HG02678 (cell line): Measurements from ENCODE around the gene ZNF281.
"Not testable (repeated sequence)": the region's sequence is repeated elsewhere in the genome, so short reads cannot be mapped to it uniquely, and the experiment has no call there.

Experiments
- ATAC-seq: cut with Tn5 transposase; IDR thresholded peaks from one replicate; pipeline ENCODE4 v1.9.1; 2021; ENCODE audit warnings: mild to moderate bottlenecking, moderate library complexity; ENCODE audit not compliant: unreplicated experiment

ZNF281 gene, protein sequence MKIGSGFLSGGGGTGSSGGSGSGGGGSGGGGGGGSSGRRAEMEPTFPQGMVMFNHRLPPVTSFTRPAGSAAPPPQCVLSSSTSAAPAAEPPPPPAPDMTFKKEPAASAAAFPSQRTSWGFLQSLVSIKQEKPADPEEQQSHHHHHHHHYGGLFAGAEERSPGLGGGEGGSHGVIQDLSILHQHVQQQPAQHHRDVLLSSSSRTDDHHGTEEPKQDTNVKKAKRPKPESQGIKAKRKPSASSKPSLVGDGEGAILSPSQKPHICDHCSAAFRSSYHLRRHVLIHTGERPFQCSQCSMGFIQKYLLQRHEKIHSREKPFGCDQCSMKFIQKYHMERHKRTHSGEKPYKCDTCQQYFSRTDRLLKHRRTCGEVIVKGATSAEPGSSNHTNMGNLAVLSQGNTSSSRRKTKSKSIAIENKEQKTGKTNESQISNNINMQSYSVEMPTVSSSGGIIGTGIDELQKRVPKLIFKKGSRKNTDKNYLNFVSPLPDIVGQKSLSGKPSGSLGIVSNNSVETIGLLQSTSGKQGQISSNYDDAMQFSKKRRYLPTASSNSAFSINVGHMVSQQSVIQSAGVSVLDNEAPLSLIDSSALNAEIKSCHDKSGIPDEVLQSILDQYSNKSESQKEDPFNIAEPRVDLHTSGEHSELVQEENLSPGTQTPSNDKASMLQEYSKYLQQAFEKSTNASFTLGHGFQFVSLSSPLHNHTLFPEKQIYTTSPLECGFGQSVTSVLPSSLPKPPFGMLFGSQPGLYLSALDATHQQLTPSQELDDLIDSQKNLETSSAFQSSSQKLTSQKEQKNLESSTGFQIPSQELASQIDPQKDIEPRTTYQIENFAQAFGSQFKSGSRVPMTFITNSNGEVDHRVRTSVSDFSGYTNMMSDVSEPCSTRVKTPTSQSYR

DNA sequence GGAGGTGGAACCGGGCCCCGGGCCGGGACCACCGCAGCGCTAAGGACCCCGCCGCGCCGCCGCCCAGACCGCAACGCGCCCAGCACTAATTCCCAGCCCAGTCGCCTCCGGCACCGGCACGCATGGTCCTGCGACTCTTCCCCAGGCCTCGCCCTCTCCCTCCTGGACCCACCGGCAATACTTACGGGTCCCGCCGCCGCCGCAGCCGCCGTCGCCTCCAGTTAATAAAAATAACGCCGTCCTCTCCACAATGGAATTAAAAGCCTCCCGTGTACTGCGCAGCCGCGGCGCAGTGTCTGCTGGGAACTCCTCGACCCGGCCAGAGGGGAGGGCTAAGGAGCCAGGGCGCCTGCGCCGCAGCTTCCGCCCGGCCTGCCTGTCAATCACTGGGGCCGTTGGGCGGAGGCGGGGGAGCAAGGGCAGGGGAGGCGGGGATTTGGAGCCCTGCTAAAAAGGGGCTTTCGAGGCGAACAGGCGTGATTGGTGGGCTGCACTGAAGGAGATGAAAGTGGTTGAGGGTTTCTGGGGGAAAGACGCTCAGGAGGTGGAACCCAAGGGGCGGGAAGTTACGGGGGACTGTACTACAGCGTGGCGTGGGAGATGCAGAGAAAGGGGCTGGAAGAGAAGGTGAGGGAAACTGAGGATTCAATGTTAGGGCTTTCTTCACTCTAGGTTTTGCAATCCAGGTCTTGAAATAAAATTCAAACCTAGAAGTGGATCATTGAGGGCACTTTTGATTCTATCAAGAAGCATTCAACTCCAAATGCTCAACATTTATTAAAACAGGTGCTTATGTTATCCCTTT, at the start of gene ZNF281:
ZNF281 (minus strand) TSS at position 276 of the 805 bp plus-strand sequence. CDS start 331 bp downstream, outside the sequence.
- ATAC-seq = peak; percentile 95

DNA sequence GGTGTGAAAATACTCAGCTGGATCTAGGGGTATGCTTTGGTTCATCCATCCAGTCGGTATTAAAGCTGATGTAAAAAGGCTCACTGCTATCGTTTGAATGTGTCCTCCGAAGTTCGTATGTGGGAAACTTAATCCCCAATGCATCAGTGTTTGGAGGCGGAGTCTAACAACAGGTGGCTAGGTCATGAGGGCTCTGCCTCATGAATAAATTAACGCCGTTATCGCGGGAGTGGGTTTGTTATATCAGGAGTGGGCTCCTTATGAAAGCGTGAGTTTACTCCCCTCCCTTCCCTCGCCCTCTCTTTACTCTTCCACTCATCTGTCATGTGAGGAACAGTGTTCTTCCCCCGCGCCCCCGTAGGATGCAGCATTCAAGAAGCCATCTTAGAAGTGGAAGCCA, 48.9 kb upstream of the ZNF281 start:
- ATAC-seq = no peak

DNA sequence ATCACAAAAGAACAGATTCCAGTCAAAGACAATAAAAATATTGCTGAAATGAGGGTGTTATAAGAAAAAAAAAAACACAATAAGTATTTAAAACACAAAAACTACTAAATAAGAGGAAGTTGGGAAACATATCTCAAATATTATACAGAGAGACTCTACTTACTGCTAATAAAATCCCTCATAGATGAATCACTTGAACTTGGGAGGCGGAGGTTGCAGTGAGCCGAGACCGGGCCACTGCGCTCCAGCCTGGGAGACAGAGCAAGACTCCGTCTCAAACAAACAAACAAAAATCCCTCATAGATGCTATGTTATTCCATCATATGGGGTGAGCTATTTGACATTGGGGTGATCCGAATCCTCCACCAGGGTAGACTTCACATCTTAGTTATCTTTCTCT, 48.0 kb upstream of the ZNF281 start:
- no peak for ATAC-seq

DNA sequence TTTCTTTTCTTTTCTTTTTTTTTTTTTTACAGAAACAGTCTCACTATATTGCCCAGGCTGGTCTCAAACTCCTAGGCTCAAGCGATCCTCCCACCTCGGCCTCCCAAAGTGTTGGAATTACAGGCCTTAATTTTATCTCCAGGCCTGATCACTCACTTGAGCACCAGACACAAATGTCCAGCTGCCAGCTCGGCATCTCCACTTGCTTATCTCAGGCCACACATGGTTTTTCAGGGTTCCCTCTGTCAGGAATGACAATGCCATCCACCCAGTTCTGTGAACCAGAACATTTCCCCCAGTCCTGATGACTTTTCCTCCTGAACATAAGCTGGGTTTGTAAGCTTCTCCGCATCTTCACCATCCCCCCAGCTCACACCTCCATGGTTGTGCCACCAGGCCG, 44.6 kb upstream of the ZNF281 start:
- ATAC-seq = no peak

DNA sequence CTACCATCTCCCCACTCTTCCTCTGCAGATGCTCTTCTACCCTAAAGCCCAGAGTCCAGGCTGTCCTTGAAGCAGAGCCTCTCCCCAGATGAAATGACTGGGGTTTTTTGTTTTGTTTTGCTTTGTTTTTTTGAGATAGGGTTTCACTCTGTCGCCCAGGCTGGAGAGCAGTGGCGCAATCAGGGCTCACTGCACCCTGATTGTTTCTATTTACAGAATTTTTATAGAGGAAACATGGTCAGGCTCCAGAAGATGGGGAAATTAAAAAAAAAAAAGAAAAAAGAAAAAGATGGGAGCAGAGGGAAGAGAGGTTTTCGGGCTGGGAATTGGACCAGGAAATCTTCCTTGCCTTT, 43.7 kb upstream of the ZNF281 start:
- ATAC-seq = no peak

DNA sequence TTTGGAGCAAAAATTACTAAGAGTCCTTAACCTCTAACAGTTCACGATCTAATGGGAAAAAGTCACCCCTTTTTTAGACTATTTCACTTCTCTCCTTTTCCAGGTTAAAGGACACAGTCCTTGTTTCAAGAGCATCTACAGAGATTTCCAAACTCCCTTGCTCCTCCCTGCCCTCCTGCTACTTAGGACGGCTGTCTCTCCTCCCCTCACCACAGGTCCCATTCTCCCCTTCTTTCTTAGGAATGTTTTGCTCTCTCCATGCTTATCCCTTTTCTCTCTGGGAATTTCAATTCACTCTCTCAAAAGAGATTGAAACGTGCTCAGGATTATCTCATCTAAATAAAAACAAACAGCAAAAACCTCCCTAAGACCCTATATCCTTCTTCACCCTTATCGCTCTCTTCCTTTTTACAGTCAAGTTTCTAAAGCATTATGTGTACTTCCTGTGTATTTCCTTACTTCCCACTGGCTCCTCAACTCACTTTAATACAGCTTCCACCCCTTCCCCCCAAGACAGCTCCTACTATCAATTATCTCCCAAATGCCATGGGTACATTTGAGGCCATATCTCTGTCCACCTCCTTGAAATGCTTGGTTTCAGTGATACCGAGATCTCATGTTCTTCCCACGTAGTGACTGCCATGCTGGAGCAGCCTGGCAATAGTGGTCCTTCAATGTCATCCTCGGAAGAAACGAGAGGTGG, 43.2 kb upstream of the ZNF281 start:
- no peak for ATAC-seq

DNA sequence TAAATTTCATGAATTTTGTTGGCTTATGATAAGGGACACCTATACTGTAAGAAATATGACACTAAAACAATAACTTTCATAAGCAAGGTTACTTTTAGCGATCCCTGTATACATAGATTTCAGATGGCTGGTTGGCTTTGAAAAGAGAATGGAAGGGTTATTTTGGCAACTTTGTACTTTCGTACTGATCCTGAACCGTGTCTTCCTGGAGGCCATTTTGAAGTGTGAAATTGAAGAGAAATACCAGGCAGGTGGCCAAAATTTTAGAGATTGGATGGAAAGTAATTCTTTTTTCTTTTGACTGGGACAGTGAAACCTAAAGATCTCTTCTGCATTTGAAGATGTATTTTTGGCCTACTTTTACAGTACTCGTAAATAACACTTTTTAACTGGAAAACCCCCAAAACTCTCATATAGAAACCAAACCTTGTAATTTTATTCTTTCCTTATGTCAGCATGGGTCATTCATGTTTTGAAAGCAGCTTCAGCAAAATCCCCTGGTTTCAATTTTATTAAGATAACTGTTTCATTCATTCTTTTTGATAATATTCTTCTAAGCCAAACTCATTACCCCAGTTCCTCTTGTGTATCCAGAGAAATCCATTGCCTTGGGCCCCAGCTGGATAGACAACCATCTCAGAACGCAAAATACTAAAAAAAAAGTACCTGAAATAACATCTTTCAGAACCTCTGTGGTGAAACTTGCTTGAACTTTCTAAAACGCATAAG, 38.4 kb upstream of the ZNF281 start:
- ATAC-seq = peak; percentile 90

DNA sequence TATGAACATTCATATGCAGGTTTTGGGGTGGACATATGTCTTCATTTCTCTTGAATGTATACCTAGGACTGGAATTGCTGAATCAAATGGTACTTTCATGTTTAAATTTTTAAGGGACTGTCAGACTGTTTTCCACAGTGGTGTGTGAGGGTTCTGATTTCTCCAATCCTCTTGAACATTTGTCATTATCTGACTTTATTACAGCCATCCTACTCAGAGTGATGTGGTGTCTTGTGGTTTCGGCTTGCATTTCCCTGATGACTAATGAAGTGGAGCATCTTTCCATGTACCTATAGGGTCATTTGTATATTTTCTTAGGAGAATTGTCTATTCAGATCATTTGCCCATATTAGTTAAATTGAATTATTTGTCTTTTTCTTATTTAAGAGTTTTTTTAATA, 35.4 kb upstream of the ZNF281 start:
- ATAC-seq = no peak

DNA sequence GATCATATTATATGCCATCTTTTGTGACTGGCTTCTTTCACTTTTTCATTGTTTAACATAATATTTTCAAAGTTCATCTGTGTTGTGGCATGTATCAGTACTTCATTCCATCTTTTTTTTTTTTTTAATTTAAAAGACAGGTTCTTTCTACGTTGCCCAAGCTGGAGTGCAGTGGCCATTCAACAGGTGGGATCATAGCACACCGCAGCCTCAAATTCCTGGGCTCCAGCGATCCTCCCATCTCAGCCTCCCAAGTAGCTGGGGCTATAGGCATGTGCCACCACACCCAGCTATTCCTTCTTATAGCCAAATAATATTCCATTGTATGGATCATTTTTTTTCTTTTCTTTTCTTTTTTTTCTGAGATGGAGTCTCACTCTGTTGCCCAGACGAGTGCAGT, 34.6 kb upstream of the ZNF281 start:
- ATAC-seq = no peak

DNA sequence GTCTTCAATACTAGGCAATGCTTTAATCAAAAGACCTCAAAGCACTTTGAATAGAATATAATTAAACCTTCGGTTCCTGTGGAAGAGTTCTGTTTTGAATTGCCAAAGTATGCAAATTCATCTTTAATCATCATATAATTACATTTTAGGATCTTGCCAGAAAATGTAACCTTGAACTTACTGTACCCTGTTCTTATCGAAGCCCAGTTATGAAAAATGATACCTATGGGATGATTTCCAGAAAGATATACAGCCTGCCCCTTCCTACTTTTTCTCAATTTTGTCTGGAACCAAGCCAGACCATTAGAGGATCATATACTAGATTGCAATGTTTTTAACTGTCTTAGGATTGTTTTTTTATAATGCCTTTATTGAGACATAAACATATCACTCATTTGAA, 34.0 kb upstream of the ZNF281 start:
- no peak for ATAC-seq

DNA sequence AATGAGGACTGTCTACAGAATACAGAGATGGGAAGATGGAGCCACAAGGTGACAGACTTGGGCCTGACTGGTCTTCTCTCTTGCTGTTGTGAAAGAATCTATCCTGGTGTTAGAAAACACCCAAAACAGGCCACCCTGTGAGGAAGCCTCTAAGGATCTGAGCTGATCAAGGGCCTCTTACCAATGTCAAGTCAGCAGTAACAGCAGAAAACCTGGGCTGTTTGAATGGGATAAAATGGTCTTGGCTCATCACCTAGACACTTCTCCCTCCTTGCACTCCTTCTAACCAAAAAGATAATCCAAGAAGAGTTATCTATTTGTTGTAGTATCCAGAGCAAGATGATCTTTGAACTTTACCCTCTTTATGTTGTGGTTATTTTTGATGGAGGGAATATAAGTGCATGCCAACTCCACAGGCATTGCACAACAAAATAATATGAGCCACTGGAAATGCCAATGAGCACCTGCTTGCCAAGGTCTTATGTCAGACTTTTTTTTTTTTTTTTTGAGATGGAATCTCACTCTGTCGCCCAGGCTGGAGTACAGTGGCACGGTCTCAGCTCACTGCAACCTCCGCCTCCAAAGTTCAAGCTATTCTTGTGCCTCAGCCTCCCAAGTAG, 32.8 kb upstream of the ZNF281 start:
- no peak for ATAC-seq

DNA sequence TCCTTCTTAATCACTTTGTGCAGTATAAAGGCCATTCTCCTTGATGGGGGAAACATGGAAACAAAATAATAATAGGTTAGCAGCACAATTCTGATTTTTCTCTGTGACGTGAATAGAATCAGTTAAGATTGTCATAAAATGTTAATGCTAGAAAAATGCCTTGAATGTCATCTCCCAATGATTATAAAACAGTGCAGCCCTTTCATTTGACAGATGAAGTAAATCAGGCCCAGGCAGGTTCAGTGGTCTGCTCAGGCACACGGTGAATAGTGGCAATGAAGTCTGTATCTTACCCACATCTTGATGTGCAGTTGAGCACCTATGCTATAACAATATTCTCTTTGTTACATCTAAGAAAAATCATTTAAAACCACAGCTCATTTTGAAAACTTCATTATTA, 32.2 kb upstream of the ZNF281 start:
- no peak for ATAC-seq

DNA sequence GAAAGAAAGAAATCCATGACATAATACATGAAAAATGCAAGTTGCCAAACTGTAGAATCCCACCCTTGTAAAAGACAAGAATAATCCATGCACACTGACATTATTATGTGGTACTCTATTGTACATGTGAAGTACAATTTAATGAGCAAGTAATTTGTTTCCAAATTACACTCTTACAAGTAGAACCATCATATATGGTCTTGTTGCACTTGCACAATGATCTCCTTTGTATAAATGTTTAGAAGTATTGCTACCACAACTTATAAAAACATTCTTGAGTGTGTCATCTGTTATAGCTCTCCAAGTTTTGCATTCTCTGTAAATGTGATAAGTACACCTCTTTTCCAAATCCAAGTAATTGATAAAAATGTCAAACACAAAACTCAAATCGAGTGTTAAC, 29.1 kb upstream of the ZNF281 start:
- ATAC-seq = no peak

DNA sequence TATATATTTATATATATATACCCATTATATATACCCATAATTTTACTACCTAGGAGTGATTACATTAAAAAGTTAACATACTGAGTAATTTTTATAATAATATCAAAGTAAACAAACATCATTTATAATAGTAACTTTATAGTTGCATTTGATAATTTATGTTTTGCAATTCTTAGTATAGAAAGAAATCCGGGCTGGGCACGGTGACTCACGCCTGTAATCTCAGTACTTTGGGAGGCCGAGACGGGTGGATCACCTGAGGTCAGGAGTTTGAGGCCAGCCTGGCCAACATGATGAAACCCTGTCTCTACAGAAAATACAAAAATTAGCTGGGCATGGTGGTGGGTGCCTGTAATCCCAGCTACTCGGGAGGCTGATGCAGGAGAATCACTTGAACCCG, 28.6 kb upstream of the ZNF281 start:
- not testable (repeated sequence) for ATAC-seq

DNA sequence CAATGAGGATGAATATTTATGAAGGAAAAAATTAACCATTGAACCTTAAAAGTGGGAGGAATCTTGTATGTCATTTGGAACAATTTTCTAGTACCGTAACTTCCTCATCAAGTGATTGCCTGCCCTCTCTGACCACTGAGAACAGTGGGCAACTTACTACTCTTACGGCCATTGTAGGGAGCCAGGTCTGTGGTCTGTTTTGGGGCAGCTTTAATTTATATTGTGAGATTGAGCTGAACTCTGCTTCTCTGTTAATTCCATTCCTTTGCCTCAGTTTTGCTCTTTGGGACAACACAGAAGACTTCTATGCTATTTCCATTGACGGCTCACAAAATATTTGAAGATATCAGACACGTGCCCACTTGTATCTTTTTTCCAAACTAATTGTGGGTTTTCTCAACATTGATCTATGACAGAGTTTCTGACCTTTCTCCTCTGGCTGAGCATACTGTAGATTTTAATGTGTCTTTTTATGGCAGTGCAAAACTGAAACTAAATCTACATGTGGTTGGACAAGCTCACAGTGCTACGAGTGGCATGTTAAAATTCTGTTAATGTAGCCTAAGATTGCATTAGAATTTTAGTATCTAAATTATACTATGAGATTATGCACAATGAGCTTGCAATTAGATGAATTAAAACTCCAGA, 27.8 kb upstream of the ZNF281 start:
- peak; percentile 84 for ATAC-seq

DNA sequence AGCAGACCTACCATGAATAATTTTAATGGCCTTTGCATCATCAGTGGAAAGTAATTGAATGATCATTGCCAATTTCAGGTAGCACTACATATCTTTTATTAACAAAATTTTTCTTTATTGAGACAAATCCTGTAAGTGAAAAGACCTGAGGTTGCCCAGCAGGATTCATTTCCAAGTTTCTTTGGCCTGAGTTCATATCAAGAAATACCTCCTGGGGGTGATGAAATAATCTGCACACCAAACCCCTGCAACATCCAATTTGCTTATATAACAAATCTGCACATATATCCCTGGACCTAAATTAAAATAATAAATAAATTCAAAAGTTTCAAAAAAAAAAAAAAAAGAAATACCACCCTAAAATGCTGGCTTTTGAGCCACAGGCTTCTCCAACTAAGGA, 27.3 kb upstream of the ZNF281 start:
- ATAC-seq = no peak

DNA sequence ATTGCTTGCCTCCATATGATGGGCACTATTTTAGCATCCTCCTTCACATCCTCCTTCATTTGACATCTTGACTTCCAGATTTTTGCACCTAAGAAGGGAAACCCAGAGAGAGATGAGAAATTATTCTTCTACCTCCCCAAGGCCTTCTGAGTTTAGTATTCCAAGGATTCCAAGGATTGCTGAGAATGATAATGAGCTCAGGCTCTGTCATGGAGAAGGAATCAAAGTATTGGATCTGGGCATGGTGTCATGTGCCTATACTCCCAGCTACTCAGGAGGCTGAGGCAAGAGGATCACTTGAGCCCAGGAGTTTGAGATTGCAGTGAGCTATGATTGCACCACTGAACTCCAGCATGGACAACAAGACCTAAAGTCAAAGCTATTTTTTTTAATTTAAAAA, 26.6 kb upstream of the ZNF281 start:
- no peak for ATAC-seq

DNA sequence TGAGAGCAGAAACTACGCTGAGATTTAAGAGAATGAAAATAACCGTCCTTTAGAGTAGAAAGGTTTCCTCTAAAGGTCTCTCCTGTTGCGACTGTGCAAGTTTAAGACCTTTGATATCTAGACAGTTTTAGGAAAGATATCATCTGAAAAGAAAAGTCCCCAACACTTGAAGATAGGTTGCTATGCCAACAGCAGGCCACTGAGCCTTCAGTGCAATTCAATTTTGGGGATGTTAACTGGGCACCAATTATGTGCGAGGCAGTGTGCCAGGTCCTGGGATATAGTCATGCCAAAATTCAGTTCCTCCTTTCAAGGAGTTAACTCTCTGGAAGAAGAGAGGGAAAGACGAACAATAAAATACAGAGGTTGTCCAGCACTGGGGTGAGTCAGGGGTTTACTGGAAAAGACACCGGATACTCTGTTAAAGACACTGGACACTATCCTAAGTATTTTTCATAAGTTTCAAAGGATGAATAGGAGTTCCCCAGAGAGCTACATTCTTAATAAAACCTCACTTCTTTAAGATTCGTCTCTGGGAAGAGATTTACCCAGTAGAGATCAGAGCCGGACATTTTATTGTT, 25.5 kb upstream of the ZNF281 start:
- ATAC-seq = no peak

DNA sequence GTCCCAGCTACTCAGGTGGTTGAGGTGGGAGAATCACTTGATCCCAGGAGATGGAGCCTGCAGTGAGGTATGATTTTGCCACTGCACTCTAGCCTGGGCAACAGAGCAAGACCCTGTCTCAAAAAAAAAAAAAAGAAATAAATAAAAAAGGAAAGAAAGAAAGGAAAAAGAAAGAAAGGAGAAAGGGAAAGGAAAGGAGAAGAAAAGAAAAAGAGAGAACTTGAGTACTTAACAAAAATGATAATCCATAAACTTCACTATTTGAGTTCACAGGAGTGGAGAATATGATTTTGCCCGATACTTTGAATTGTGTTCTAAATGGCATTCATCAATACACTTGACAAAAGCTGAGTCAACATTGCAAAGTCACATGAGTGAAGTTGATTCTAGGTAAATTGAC, 23.8 kb upstream of the ZNF281 start:
- no peak for ATAC-seq
